NCI-H82 treated with DMSO at 0.1 percent for 48 hours (cell line): ENCODE data around the gene SLU7.

ENCODE experiments used
- DNase-seq: peaks from one replicate; lab custom pipeline; 2025; ENCODE audit not compliant: unreplicated experiment; lab: John Stamatoyannopoulos, UW

Gene SLU7

DNA sequence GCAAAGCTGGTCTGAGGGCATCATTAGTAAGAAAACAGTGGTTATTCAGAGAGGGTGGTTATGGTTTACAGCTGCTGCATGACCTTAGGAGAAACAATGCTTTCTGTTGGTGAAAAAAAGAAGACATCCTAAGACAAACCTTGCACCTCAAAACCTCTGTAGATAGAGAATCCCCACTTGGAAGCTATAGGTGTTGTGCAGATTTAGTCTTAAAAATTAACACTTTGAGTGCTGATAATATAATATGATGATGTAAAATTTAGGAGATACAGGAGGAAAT is 1.4 kb upstream of the SLU7 start:
- no peak for DNase-seq

DNA sequence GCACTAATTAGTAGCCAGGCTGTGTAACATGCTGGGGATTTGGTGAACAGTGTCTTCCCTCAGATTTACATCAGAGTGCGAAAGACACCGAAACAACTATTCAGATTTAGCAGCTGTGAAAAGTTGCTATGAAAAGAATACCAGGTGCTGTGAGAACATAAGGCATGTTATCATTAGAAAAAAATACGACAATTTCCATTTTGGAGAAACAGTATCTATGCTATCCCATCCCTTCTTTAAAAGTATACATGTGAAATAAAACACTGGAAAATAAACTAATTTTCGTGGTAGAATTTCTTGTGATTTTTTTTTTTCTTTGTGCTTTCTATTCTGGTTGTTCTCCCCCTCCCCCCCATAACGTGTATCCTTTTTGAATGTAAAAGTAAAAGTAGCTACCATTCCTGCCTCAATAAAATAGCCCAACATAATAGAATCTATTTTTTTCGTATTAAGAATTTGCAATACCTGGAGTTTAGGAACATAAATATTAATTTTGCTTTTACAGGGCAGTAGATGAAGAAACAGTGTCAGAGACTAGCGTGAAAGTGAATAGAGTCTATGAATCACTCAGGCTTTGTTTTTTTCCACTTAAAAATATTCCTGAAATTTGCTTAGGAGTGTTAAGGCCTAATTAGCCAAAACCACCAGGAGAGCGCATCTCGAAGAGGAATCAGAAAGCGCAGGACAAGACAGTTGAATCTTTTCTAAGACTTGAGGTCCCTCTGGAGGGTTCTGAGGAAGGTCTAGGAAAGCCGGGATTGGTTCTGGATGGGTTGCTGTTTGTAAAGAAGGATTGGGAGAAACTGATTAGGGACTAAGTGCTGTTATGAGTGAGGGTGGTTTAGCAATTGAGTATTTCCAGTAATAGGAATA is 813 bp upstream of the SLU7 start:
- peak; percentile 16 for DNase-seq

- peak; percentile 84 for DNase-seq
Measured at GRCh38 chr5:160399402-160400353, 19.2 kb downstream of the SLU7 start, which contains the start of gene FAM200C. TSS of gene FAM200C (minus strand) at chr5:160400054. CDS start at chr5:160395490, 4,564 bp downstream.

GRCh38 chr5:160398806-160399205 is 20.1 kb downstream of the SLU7 start:
- no peak for DNase-seq

DNA sequence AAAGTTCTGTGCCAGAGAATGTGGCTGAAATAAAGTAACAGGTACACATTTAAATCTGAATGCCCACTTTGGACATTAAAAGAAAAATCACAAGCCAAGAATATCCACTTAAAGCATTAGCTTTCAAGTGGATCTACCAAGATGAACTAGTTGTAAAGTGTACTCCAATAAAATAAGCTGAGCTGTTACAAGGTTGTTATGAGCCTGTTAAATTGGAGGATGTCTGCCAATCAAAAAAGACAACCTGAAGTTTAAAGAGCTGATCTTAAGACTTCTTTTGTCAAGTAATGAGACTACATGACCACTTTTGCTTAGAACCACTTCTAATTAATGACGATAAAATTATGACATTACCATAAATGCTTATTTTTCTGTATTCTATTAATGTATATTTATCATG is 21.4 kb downstream of the SLU7 start:
- DNase-seq: no peak

DNA sequence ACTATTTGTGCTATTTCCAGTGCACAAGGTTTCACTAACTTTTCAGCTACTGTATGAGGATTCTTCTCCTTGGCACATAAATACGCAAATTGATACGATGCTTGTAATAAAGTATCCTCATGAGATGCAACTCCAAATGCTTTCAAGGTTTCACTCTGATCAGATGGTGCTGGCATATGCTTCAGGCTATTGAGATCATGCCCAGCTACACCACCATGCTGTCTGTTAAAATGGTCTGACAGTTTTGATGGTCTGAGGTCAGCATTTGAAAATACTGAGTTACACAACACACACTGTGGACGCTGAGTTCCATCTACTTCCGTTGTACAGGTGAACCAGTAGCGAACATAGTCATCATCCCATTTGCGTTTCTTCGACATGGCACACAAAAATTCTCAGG is 23.8 kb downstream of the SLU7 start:
- DNase-seq: no peak

DNA sequence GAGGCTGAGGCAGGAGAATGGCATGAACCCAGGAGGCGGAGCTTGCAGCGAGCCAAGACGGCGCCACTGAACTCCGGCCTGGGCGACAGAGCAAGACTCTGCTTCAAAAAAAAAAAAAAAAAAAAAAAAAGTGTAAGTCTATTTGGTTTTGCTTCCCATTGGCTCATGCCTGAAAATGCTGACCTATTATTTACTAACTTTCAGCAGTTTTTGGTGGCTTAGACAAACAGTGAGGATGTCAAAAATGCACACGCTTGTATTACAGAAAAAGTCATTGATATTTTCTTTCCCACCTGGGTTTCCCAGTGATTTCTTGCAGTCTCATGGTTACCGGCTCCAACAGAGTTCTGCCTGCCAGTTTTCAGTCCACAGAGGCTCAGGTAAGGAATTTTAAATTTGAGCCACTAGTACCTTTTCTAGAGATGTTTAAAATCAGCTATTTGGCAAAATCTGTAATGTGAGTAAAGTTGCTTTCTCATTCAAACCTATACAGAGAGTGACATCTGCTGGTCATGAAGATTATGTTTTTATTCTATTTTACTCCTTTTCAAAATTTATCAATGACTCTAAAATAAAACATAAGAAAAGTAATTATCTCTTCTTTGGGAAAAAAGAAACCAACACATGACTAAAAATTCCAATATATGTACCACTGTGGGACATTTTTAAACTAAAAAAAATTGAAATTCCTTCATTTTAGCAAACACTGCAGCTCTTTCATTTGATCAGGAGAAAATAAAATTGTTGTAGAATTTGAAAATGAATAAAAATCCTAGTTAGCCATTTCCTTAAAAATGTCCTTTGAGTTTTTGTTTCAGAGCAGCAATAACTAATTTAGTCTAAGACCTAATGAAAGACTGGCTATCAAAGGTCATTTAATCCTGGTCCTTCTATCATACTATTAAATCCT is 27.8 kb downstream of the SLU7 start:
- no peak for DNase-seq

DNA sequence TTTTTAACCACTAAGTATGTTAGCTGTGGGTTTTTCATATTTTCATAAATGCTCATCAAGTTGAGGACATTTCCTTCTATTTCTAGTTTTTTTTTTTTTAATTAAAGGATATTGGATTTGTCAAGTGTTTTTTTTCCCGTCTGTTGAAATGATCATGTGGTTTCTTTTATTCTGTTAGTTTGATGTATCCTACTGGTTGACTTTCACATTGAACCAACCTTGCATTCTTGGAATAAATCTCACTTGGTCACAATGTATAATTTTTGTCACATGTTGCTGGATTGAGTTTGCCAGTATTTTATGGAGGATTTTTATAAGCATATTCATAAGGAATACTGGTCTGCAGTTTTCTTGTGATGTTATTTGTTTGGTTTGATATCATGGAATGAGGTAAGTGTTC is 31.4 kb downstream of the SLU7 start:
- no peak for DNase-seq

DNA sequence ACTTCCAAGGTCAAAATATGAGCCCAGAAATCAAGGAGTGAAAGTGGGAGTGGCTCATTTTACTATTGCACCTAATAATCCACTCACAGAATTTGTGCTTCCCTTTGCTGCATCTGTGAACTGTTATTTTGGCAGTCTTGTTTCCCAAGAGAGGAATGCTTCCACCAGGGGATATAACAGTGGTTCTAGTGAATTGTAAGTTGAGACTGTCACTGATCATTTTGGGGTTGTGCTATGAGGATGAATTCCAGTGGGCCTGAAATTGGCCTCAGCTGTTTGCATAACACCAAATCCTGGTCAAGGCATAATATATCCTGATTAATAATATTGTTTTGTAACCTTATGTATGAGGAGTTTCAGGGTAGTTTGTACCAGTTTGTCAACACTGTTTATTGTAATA is 33.4 kb downstream of the SLU7 start:
- no peak for DNase-seq

GRCh38 chr5:160384681-160385080 is 34.2 kb downstream of the SLU7 start:
- DNase-seq: no peak

GRCh38 chr5:160382346-160382745 is 36.5 kb downstream of the SLU7 start:
- no peak for DNase-seq

- no peak for DNase-seq
Measured at GRCh38 chr5:160380041-160380440, 38.8 kb downstream of the SLU7 start.

GRCh38 chr5:160379511-160379910 is 39.4 kb downstream of the SLU7 start:
- no peak for DNase-seq

DNA sequence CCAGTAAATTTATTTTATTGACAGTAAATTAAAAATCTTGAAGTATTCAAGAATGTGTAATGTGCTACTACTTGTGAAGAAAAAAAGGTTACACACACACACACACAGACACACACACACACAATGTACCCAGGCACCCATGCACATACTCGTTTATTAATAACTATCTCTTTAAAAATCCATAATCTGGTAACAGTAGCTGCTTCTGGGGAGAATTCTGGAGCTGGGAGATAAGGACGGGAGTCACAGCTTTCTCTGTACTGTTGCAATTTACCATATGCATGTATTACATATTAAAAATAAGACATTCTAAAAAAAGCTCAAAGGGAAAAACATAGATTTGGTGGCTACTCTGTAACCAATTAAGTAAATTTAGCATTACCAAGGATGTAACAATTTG is 40.6 kb downstream of the SLU7 start:
- no peak for DNase-seq

DNA sequence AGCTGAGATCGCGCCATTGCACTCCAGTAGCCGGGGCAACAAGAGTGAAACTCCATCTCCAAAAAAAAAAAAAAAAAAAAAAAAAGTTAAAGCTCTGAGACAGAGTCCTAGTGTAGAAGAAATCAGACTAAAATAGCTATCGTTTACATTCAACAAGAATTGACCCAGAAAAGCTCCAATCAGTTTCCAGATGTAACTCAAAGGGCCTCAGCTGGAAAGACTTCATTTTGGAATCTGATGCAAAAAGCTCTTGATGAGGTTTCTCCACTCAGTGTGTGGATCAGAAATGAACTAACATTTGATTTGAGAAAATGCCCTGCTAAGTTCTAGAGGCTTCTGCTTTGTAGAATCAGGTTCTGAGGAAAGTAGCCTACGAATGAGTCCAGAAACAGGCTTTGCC is 41.2 kb downstream of the SLU7 start:
- no peak for DNase-seq

GRCh38 chr5:160376416-160376815 is 42.5 kb downstream of the SLU7 start:
- DNase-seq: no peak

DNA sequence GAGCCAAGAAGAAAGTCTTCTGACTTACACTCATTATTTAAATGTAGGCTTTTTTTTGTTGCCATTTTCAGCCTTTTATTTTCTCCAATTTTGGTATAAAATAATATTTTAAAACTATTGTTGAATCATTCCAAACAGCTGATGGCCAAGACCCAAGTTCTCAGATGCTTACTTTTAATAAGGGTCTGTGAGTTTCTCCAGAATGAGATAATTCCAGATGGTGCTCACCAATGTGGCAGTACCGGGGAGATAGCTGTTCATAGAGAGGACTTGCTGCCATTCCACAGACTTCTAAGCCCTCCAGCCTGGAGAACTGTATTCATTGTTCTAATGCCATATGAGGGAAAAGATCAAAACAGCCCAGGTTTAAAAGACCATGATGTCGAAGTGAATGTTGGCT is 43.2 kb downstream of the SLU7 start:
- no peak for DNase-seq

DNA sequence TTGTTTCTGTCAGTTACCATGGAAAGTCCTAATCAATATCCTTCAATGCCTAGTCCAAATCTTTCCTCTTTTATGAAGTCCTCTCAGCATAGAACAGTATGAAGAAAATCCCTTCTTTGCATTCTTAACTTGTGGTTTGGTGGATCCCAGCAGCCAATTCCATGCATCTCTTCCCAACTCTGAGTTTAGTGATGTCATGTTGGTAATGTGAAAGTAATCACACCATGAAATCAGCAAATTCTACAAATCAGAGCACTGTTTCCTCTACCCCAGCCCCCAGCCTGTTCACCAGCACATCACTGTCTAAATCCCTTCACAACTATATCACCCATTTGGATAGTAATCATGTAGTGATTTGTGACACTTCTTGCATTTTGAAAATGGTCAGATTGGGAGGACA is 43.7 kb downstream of the SLU7 start:
- no peak for DNase-seq

DNA sequence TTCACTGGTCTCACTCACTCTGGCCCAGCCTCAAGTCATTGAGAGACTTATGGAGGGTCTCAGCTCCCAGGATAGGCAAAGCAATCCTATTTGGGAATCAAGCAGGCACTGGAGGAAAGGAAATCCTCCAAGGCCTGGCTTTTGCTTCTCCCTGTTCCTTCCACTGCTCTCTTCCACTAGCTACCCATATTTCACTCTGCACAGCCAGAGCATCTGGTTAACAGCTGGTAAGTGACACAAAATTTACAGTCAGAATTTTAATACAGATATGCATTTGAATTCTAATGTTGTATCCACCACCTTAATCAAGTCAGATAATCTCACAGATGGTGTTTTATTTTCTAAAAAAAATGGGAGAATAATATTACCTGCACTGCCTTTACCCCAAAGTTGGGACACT is 47.6 kb downstream of the SLU7 start:
- no peak for DNase-seq

GRCh38 chr5:160370713-160371034 is 48.2 kb downstream of the SLU7 start:
- no peak for DNase-seq

GRCh38 chr5:160369990-160370712 is 48.7 kb downstream of the SLU7 start, which contains the start of gene C1QTNF2:
TSS of gene C1QTNF2 (minus strand) at chr5:160370626. CDS start at chr5:160355011, 15,615 bp downstream.
- DNase-seq: no peak
